Measurements from ENCODE around the gene CYSRT1.

DNA sequence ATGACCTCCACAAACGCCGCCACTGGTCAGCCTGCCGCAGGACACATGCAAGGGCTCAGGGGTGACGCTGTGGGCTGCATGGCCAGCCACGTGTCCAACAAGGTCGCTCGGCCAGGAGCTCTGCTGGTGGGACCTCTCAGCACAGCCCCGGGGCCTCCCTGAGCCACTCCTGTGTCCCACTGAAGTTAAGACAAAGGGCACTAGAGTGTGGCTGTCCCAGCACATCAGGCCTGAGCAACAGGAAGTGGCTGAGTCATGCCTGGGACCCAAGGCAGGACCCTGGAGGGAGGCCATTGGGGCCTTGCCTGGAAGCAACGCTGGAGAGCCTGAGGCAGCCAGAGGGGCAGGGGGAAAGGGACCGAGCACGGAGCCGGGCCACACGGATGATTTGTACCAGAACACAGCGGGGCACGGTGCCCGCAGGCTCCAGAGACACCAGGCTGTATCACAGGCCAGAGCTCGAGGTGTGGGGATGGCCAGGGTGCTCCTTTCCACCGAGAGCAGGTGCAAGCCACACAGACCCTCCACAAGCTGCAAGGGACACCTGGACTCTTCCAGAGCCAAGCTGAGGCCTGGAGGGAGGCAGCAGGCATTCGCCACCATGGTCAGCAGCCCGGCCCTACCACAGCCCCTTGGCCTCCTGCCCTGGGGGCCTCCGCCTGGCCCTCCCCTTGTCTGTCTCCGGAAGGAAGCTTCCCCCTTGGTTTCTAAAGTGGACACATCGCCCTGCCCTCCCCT, 46.6 kb upstream of the CYSRT1 start:
- TF ChIP-seq, protein P1, sequence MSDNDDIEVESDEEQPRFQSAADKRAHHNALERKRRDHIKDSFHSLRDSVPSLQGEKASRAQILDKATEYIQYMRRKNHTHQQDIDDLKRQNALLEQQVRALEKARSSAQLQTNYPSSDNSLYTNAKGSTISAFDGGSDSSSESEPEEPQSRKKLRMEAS (IDR thresholded peaks at IDR 0.05) = no peak
- TF ChIP-seq REST (IDR thresholded peaks at IDR 0.05; ENCODE audit: low read depth) (no peak), EP300 (IDR thresholded peaks at IDR 0.05; ENCODE audit: borderline replicate concordance) (no peak)
